IPS-NIHi11 (cell line): Measurements from ENCODE around the gene SECTM1.
"Not testable (repeated sequence)": the region's sequence is repeated elsewhere in the genome, so short reads cannot be mapped to it uniquely, and the experiment has no call there.

Source experiments
- DNase-seq: peaks from one replicate; pipeline ENCODE4 v3.0.0; 2012; ENCODE audit warnings: mixed read lengths, low spot score

Gene SECTM1

GRCh38 chr17:82333279-82334171 is at the start of gene SECTM1:
Gene SECTM1 (minus strand): TSS chr17:82333766. CDS start chr17:82327240, 6,526 bp downstream.
- peak; percentile 68 for DNase-seq

- no peak for DNase-seq
Observed at GRCh38 chr17:82382933-82383255, 49.3 kb upstream of the SECTM1 start.

GRCh38 chr17:82382220-82382932 is 48.8 kb upstream of the SECTM1 start:
- DNase-seq, result not testable (repeated sequence)

GRCh38 chr17:82381703-82382009 is 48.1 kb upstream of the SECTM1 start:
- DNase-seq, result not testable (repeated sequence)

GRCh38 chr17:82380860-82381702 is 47.5 kb upstream of the SECTM1 start:
- no peak for DNase-seq

GRCh38 chr17:82378741-82379021 is 45.1 kb upstream of the SECTM1 start:
- no peak for DNase-seq

- DNase-seq, result no peak
Observed at GRCh38 chr17:82377924-82378740, 44.6 kb upstream of the SECTM1 start.

GRCh38 chr17:82377294-82377693 is 43.7 kb upstream of the SECTM1 start:
- not testable (repeated sequence) for DNase-seq

GRCh38 chr17:82376042-82376730 is 42.6 kb upstream of the SECTM1 start:
- DNase-seq, result peak; percentile 9

GRCh38 chr17:82375359-82376041 is 41.9 kb upstream of the SECTM1 start:
- DNase-seq, result no peak

- DNase-seq, result peak; percentile 73
Observed at GRCh38 chr17:82374626-82375331, 41.2 kb upstream of the SECTM1 start.

GRCh38 chr17:82373731-82374625 is 40.4 kb upstream of the SECTM1 start:
- DNase-seq, result peak; percentile 24

- not testable (repeated sequence) for DNase-seq
Observed at GRCh38 chr17:82373072-82373452, 39.5 kb upstream of the SECTM1 start.

- DNase-seq, result peak; percentile 17
Observed at GRCh38 chr17:82372249-82373071, 38.9 kb upstream of the SECTM1 start.

GRCh38 chr17:82371333-82372248 is 38.0 kb upstream of the SECTM1 start, which contains the start of gene UTS2R:
Gene UTS2R (plus strand): TSS chr17:82371765. CDS start chr17:82374325, 2,560 bp downstream.
- DNase-seq, result peak; percentile 66

- peak; percentile 21 for DNase-seq
Observed at GRCh38 chr17:82370471-82371332, 37.1 kb upstream of the SECTM1 start.
